Body of pancreas (tissue), 4 donors: Measurements from ENCODE around the gene SCAMP4.

ENCODE experiments used
- POLR2A ChIP-seq, 3 donors: fragments of 450-650 bp; IDR thresholded peaks; one replicate each; pipeline ENCODE4 v1.6.1; 2016; ENCODE audit warnings: antibody characterized with exemption in 3 of 3, mild to moderate bottlenecking in 2 of 3
- TF ChIP-seq, protein P1 (sequence below), 7 experiments: fragments of 450-650 bp in 4 of 7; fragments of 200-600 bp in 3 of 7; sonication (generic) in 3 of 7; IDR thresholded peaks; one replicate each; pipeline ENCODE4 v1.5.1; 2016 to 2019; ENCODE audit warnings: antibody characterized with exemption in 7 of 7

DNA sequence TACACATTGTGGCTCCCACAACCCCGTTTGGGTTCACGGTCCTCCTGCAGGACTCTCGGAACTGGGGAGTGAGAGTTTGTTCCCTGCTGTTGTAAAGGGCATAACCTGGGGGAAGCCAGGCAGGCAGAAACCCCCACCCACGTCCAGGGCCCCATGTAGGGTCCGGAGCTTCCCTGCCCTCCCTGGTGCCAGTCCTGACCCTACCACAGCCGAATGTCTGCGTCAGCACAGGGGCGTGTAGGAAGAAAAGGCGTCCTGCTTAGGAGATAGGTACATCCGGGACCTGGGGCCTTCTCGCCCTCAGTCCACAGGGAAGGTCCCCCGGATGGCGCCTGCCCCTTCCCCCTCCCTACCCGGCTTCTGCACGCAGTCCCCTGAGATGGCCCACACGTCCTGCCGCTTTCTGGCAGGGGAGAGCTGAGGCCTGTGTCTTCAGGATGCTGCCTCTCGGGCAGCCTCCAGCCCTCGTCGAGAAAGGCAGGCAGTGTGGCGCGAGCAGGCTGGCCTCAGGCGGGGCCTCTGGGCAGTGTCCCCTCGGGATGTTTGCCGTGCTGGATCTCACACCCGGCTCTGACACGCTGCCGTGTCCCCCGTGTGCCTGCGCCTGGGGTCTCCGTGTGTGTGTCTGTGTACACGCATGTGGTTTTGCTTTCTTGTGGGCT lies 54.9 kb downstream of the SCAMP4 start:
- TF ChIP-seq, protein P1, sequence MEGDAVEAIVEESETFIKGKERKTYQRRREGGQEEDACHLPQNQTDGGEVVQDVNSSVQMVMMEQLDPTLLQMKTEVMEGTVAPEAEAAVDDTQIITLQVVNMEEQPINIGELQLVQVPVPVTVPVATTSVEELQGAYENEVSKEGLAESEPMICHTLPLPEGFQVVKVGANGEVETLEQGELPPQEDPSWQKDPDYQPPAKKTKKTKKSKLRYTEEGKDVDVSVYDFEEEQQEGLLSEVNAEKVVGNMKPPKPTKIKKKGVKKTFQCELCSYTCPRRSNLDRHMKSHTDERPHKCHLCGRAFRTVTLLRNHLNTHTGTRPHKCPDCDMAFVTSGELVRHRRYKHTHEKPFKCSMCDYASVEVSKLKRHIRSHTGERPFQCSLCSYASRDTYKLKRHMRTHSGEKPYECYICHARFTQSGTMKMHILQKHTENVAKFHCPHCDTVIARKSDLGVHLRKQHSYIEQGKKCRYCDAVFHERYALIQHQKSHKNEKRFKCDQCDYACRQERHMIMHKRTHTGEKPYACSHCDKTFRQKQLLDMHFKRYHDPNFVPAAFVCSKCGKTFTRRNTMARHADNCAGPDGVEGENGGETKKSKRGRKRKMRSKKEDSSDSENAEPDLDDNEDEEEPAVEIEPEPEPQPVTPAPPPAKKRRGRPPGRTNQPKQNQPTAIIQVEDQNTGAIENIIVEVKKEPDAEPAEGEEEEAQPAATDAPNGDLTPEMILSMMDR (IDR thresholded peaks at IDR 0.05), result no peak
- no peak for TF ChIP-seq POLR2A (IDR thresholded peaks at IDR 0.05)
